Natural killer cell (primary cell): ENCODE data around the gene AGPAT3. TPM values are rescaled to one million over a fixed set of nuclear protein-coding genes. Genes with fewer than 3 reads are reported as not detected.

Source experiments
- ATAC-seq, 3 donors: fragments of 150-1000 bp in 2 of 3; fragments of 200-7000 bp in 1 of 3; cut with Tn5 transposase; 1 replicate in 1 of 3; 2 replicates in 2 of 3; pipeline ENCODE4 v1.10.0; 2021; ENCODE audit warnings: mild to moderate bottlenecking in 2 of 3, moderate library complexity in 2 of 3
- DNase-seq, 2 donors: peaks; one replicate each; pipeline versions ENCODE4 v3.0.0 to v3.0.0-alpha.2; 2013 to 2021; ENCODE audit warnings: mixed read lengths in 1 of 2
- H3K27ac ChIP-seq: one replicate; pipeline ENCODE4 v1.5.1; 2013; ENCODE audit warnings: mild to moderate bottlenecking, low read length
- H3K27me3 ChIP-seq: one replicate; pipeline ENCODE4 v1.6.1; 2013; ENCODE audit warnings: low read length; ENCODE audit not compliant: control insufficient read depth, insufficient read depth
- H3K36me3 ChIP-seq: one replicate; pipeline ENCODE4 v1.6.1; 2013; ENCODE audit warnings: low read length; ENCODE audit not compliant: control insufficient read depth, insufficient read depth
- H3K4me1 ChIP-seq: one replicate; pipeline ENCODE4 v1.6.1; 2013; ENCODE audit warnings: low read length; ENCODE audit not compliant: control insufficient read depth, insufficient read depth
- H3K4me3 ChIP-seq: one replicate; pipeline ENCODE4 v1.5.1; 2013; ENCODE audit warnings: low read length
- H3K9me3 ChIP-seq: one replicate; pipeline ENCODE4 v1.6.1; 2013; ENCODE audit warnings: low read length; ENCODE audit not compliant: control insufficient read depth, insufficient read depth
- H3K27ac Mint-ChIP-seq, 2 donors: one replicate each; pipeline ENCODE4 v1.8.0; 2022; ENCODE audit warnings: mild to moderate bottlenecking in 2 of 2, mixed read lengths in 2 of 2, moderate library complexity in 1 of 2
- H3K27me3 Mint-ChIP-seq, 2 donors: one replicate each; pipeline ENCODE4 v1.8.0; 2022; ENCODE audit warnings: low read depth in 2 of 2, mixed read lengths in 2 of 2
- H3K36me3 Mint-ChIP-seq: one replicate; pipeline ENCODE4 v1.8.0; 2022; ENCODE audit warnings: mixed read lengths
- H3K4me1 Mint-ChIP-seq, 2 donors: one replicate each; pipeline ENCODE4 v1.8.0; 2022; ENCODE audit warnings: mixed read lengths in 2 of 2
- H3K4me3 Mint-ChIP-seq: one replicate; pipeline ENCODE4 v1.8.0; 2022; ENCODE audit warnings: mild to moderate bottlenecking, moderate library complexity, mixed read lengths
- H3K9me3 Mint-ChIP-seq, 2 donors: one replicate each; pipeline ENCODE4 v1.8.0; 2022; ENCODE audit warnings: mixed read lengths in 2 of 2
- WGBS: methylation state at CpG from one replicate; pipeline ENCODE4 v1.1.7; 2013; ENCODE audit warnings: missing lambda C conversion rate; ENCODE audit not compliant: insufficient coverage; 5-methylcytosine and 5-hydroxymethylcytosine counted together
- intact Hi-C: fragments of 100-400 bp; cut with micrococcal nuclease; formaldehyde crosslinking; loops from one replicate; pipeline ENCODE4 v1.14.2; 2022
- total RNA-seq, 4 donors: library from RNA; stranded (reverse); fragments of 120-200 nt in 1 of 4; gene quantifications; one replicate each; pipeline versions ENCODE4 v1.2.3 to v1.2.4, GENCODE V29; 2013 to 2022
- TF ChIP-seq, protein P1 (sequence below): fragments of 200-600 bp; IDR thresholded peaks from one replicate; pipeline ENCODE4 v1.8.0; 2022; ENCODE audit warnings: antibody characterized with exemption

Gene AGPAT3
- total RNA-seq, 3 donors from 2014 or later (not counting 1 experiment from before 2014, with no cell fraction given): 39.5 to 45.7 (median 42.3) TPM

DNA sequence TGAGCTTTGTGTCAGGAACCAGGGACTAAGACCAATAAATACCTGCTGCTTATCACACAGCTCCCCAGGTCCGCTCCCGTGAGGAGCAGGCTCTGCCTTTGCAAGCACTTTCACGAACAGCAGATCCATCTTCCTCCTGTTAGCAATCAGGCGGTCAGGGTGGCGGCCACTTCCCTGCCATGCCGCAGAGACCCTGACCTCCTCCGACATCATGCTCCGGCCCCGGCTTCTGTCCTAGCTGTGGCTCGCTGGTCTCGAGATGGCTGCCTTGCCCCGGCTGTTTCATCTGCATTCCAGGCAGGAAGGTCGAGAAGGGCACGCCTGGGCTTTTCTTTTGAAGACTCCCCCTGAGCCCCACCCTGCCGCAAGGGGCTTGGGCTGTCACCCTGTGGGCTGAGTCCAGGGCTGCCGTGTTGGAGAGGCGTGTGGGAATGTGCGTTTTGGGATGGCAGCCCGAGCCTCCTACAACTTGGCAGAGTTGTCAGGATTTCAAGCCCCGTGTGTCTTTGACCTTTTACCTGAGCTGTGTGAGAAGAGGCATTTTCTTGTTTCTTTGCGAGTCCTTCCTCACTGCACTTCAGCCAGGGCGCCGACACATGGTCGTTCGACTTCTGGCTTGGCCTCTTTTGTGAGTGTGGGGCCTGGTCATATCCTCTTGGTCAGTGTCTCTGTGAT lies 59.5 kb downstream of the AGPAT3 start:
- H3K36me3 Mint-ChIP-seq: no peaks in the 10 kb centered on the region
- 93% methylated on average over 25 of the region's 25 CpGs for WGBS
- H3K4me3 Mint-ChIP-seq: no peak overlapping the region
- no peak overlapping the region for H3K27ac Mint-ChIP-seq
- DNase-seq: no peak
- H3K36me3 ChIP-seq: peaks cover 3% of the 10 kb centered on the region
- H3K27me3 ChIP-seq: no peaks in the 10 kb centered on the region
- TF ChIP-seq, protein P1, sequence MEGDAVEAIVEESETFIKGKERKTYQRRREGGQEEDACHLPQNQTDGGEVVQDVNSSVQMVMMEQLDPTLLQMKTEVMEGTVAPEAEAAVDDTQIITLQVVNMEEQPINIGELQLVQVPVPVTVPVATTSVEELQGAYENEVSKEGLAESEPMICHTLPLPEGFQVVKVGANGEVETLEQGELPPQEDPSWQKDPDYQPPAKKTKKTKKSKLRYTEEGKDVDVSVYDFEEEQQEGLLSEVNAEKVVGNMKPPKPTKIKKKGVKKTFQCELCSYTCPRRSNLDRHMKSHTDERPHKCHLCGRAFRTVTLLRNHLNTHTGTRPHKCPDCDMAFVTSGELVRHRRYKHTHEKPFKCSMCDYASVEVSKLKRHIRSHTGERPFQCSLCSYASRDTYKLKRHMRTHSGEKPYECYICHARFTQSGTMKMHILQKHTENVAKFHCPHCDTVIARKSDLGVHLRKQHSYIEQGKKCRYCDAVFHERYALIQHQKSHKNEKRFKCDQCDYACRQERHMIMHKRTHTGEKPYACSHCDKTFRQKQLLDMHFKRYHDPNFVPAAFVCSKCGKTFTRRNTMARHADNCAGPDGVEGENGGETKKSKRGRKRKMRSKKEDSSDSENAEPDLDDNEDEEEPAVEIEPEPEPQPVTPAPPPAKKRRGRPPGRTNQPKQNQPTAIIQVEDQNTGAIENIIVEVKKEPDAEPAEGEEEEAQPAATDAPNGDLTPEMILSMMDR: no peak
- ATAC-seq: no peak
- H3K4me1 ChIP-seq: no peaks in the 10 kb centered on the region
- H3K9me3 ChIP-seq: no peaks in the 10 kb centered on the region
- no peaks in the 10 kb centered on the region for H3K9me3 Mint-ChIP-seq
- H3K4me3 ChIP-seq: no peak overlapping the region
- no peak overlapping the region for H3K27ac ChIP-seq
- intact Hi-C loops: no loop called here
- H3K4me1 Mint-ChIP-seq: peaks cover 9 to 22% of the 10 kb centered on the region in 2 donors
- peaks cover 11 to 22% of the 10 kb centered on the region in 2 donors for H3K27me3 Mint-ChIP-seq

DNA sequence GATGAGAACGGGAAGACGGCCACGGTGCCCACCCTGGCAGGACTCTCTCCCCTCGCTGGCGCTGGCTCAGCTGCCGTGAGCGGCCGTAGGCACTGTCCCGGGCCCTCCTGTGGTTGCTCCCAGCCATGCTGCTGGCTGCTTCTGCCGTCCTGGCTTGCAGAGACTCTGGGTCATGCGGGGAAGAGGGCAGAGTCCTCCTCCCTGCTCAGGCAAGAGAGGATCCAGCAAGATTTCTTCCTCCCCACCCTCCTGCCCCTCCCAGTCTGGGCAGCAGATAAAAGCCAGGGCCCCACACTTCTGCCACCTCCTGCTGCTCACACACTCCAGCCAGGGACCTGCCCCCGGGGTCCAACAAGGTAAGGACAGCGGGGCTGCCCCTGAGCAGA lies 60.1 kb downstream of the AGPAT3 start:
- no peak overlapping the region for H3K27ac Mint-ChIP-seq
- H3K36me3 ChIP-seq: peaks cover 3% of the 10 kb centered on the region

DNA sequence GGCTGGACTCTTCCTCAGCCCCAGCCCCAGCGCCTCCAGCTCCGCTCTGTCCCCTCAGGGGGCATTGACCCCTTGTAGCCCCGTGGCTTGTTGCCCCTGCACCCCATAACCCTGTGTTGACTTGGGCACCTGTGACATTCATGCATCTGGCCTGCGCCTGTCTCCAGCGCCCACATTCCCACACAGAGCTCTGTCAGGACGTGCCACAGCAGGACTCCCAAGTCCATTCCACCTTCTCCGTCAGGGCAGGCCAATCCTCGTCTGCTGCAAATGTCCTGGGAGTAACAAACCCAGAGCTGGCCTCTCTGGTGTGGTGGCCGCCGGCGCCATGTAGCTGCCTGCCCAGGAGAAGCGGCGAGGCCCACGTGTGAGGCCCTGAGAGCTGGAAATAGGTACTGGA lies 60.6 kb downstream of the AGPAT3 start:
- intact Hi-C loops: no loop called here
- H3K27me3 ChIP-seq: no peaks in the 10 kb centered on the region
- Mint-ChIP-seq H3K27ac (no peak overlapping the region), H3K4me3 (no peak overlapping the region), H3K36me3 (no peaks in the 10 kb centered on the region), H3K9me3 (no peaks in the 10 kb centered on the region), H3K27me3 (peaks cover 3 to 13% of the 10 kb centered on the region in 2 donors), H3K4me1 (peaks cover 5 to 13% of the 10 kb centered on the region in 2 donors)
- 97% methylated on average over 14 of the region's 14 CpGs for WGBS
- ATAC-seq: no peak
- peaks cover 3% of the 10 kb centered on the region for H3K36me3 ChIP-seq
- no peak overlapping the region for H3K4me3 ChIP-seq
- no peak for DNase-seq
- TF ChIP-seq, protein P1: no peak
- H3K27ac ChIP-seq: no peak overlapping the region
- no peaks in the 10 kb centered on the region for H3K9me3 ChIP-seq
- no peaks in the 10 kb centered on the region for H3K4me1 ChIP-seq

More for the DNA sequence above, 60.1 kb downstream of the AGPAT3 start:
- H3K4me1 Mint-ChIP-seq: peaks cover 5 to 17% of the 10 kb centered on the region in 2 donors
- DNase-seq: no peak
- no peak overlapping the region for H3K27ac ChIP-seq
- H3K36me3 Mint-ChIP-seq: no peaks in the 10 kb centered on the region
- H3K4me1 ChIP-seq: no peaks in the 10 kb centered on the region
- TF ChIP-seq, protein P1: no peak
- intact Hi-C loops: no loop called here
- no peaks in the 10 kb centered on the region for H3K9me3 Mint-ChIP-seq
- ATAC-seq: no peak
- H3K4me3 ChIP-seq: no peak overlapping the region
- peaks cover 6 to 17% of the 10 kb centered on the region in 2 donors for H3K27me3 Mint-ChIP-seq
- H3K27me3 ChIP-seq: no peaks in the 10 kb centered on the region
- no peak overlapping the region for H3K4me3 Mint-ChIP-seq
- WGBS: 86% methylated on average over 13 of the region's 13 CpGs
- H3K9me3 ChIP-seq: no peaks in the 10 kb centered on the region

DNA sequence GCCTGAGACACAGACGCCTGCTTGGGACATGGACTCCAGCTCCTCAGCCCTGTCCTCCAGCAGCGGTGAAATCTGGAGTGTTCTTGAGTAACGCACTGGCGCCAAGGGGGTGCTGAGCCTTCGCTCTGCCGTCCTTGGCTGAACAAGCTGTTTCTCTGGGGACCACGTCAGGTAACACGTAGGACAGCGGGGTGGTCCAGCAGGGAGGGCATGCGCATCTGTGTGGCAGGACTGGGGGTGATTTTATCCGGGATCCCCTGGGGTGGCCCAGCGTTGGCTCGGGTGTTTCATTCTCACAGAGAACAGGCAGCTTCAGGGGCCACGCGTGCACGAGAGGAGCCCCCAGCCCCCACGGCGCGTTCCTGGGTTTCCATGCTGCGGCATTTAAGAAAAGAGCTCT lies 61.2 kb downstream of the AGPAT3 start:
- Mint-ChIP-seq H3K4me3 (no peak overlapping the region), H3K36me3 (no peaks in the 10 kb centered on the region), H3K27me3 (peaks cover 0 to 10% of the 10 kb centered on the region in 2 donors), H3K4me1 (peaks cover 5 to 11% of the 10 kb centered on the region in 2 donors), H3K9me3 (no peaks in the 10 kb centered on the region), H3K27ac (no peak overlapping the region)
- intact Hi-C loops: no loop called here
- no peak overlapping the region for H3K4me3 ChIP-seq
- WGBS: 94% methylated on average over 20 of the region's 20 CpGs
- H3K4me1 ChIP-seq: no peaks in the 10 kb centered on the region
- ATAC-seq (no peak), DNase-seq (no peak)
- H3K9me3 ChIP-seq: no peaks in the 10 kb centered on the region
- H3K27me3 ChIP-seq: no peaks in the 10 kb centered on the region
- no peak overlapping the region for H3K27ac ChIP-seq
- TF ChIP-seq, protein P1: no peak
- H3K36me3 ChIP-seq: peaks cover 3% of the 10 kb centered on the region
